KG1 (cell line): ENCODE measurements around the gene RWDD3.
A peak's percentile ranks its signal among the peaks of the same experiment; 100 is the strongest.

ENCODE experiments used
- DNase-seq: peaks from one replicate; lab custom pipeline; 2025; lab: John Stamatoyannopoulos, UW

The RWDD3 gene, protein sequence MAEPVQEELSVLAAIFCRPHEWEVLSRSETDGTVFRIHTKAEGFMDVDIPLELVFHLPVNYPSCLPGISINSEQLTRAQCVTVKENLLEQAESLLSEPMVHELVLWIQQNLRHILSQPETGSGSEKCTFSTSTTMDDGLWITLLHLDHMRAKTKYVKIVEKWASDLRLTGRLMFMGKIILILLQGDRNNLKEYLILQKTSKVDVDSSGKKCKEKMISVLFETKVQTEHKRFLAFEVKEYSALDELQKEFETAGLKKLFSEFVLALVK

GRCh38 chr1:95233737-95234500, at the start of gene RWDD3:
Gene RWDD3, plus strand, starts transcription at chr1:95234210. Its CDS starts 21 bp downstream, at chr1:95234231.
- peak; percentile 57 for DNase-seq

- no peak for DNase-seq
These were observed 47.9 kb upstream of the RWDD3 start for GRCh38 chr1:95186149-95186548.

GRCh38 chr1:95193591-95193990, 40.4 kb upstream of the RWDD3 start:
- no peak for DNase-seq

- DNase-seq: no peak
These were observed 39.0 kb upstream of the RWDD3 start for GRCh38 chr1:95195046-95195445.

DNA sequence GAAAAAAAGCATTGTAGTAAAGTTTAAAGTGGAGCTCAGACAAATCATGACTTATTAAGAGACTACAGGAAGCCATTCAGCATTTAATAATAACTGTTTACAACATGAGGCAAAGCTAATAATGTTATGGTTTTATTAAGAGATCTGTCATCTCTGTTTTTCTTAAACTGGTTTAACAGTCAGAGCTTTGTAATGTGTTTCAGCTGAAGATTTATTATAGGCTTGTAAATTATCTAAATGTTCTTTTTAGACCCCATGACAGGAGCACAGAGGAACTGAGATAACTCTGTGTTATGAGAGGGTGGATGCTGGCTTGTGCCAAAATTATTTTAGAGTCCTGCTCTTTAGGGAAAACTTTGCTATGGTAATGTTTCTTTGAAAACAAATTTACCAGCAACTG, 38.0 kb upstream of the RWDD3 start:
- DNase-seq: no peak

- DNase-seq: no peak
These were observed 36.3 kb upstream of the RWDD3 start for GRCh38 chr1:95197616-95198252.

GRCh38 chr1:95201905-95202304, 32.1 kb upstream of the RWDD3 start:
- no peak for DNase-seq

- no peak for DNase-seq
These were observed 30.0 kb upstream of the RWDD3 start for GRCh38 chr1:95203908-95204437.

GRCh38 chr1:95206514-95206913, 27.5 kb upstream of the RWDD3 start:
- DNase-seq: no peak

DNA sequence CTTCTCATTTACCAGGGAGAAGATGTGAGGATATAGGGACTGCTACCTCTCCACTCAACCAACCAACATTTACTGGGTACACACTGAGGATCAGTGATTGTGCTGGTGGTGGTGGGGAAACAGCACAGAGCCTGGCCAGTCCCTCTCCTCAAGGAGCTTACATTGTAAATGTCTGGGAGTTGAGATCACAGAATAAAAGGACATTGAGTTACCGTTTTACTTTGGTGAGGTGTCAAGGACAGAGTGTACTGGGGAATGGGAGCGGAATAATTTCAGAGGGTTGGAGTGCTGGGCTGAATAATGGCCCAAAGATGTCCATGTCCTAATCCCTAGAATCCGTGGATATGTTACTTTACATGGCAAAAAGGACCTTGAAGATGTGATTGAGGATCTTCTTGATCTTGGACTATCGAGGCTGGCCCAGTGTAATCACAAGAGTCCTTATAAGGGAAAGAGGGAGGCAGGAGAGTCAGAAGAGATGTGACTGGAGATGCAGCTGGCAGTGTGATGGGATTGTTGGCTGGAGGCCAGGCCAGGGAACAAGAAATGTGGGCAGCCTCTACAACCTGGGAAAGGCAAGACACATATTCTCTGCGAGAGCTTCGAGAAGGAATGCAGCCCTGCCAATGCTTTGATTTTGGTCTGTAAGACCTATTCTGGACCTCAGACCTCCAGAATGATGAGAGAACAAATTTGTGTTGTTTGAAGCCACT, 26.6 kb upstream of the RWDD3 start:
- DNase-seq: no peak

- no peak for DNase-seq
These were observed 25.1 kb upstream of the RWDD3 start for GRCh38 chr1:95208876-95209275.

GRCh38 chr1:95209291-95209690, 24.7 kb upstream of the RWDD3 start:
- DNase-seq: no peak

- DNase-seq: no peak
These were observed 17.6 kb upstream of the RWDD3 start for GRCh38 chr1:95216292-95216990.

DNA sequence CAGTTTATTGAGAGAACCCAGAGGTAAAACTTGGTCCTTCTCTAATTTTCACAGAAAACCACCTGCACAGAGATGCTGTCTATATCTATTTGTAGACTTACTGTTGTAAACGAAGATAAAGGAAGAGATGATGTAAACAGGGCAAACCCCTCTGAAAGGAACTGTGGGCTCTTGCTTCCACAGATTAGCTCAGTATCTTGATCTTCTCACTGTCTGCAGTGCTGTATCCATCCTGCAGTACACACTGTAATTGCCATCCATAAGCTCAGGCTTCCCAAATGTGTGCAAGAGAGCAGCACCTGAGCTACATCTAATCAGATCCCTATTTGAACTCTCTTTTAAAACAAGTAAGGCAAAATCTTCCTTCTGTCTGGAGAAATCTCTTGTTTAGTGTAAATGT, 16.6 kb upstream of the RWDD3 start:
- no peak for DNase-seq

GRCh38 chr1:95219407-95219806, 14.6 kb upstream of the RWDD3 start:
- no peak for DNase-seq

- no peak for DNase-seq
These were observed 12.7 kb upstream of the RWDD3 start for GRCh38 chr1:95221306-95221705.

DNA sequence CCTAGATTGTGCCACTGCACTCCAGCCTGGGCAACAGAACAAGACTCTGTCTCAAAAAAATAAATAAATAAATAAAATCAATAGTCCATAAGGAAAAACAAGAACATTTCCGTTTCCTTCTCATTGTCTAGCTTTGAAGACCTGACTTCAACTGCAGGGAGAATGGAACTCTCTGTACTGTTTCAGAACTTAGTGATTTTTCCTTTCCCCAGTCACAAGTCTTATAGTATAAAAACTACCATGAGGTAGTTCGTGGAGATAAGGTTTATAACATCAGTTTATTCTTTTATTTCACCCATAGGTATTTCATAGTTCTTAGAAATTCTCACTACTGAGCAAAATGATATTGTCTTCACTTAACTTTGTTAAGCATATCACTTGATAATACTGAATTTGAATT, 11.4 kb upstream of the RWDD3 start:
- no peak for DNase-seq

- DNase-seq: no peak
These were observed 10.9 kb upstream of the RWDD3 start for GRCh38 chr1:95223110-95223509.

DNA sequence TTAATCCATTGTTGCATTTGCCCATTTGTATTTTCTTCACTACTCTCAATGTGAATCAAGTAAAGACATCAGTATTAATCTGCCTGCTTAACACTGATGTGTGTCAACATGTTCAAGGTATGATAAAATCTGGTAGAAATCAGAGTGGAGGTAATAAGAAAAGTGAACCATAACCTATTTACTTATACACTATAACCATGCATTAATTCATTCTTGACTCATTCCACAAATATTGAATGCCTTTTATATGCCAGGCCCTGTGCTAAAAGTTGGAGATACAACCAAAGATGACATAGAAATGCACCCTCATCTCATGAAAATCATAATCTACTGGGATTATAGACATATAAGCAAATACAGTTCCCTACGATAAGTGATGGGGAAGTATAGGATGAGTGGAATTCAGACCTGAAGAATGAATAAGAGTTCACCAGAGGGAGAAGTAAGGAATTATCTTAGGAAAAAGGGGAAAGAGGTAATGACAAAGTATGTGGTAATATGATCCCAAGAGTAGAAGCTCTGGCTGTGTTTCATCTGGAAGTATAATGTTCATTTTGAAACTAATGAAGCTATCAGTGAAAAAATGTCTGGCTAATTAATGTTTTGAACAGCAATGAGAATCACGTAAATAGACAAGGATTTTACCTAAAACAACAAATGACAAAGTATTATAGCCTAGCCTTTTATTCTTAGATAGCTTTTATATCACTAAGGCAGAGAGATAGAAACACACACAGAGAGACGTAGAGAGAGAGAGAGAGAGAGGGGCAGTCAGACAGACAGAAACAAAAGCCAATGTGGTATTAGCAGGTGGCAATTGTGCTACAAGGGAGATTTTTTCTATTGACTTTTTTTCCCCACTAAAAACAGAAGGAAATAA, 7.0 kb upstream of the RWDD3 start:
- DNase-seq: no peak

DNA sequence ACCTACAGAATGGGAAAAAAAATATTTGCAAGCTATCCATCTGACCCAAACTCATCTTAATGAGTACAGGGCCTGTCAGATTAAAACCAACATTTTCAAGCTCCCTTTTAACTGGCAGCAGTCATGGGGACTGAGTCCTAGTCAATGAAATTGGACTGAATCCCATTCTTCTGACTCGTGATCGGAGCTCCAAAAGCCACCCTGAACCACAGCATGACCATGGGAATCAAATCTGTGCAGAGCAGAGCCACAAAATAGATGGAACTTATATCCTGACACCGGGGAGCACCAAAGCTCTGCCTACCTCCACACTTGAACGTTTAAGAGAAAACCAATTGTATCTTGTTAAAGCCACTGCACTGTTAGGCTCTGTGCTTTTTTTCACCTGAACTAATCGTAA, 5.0 kb upstream of the RWDD3 start:
- DNase-seq: no peak

DNA sequence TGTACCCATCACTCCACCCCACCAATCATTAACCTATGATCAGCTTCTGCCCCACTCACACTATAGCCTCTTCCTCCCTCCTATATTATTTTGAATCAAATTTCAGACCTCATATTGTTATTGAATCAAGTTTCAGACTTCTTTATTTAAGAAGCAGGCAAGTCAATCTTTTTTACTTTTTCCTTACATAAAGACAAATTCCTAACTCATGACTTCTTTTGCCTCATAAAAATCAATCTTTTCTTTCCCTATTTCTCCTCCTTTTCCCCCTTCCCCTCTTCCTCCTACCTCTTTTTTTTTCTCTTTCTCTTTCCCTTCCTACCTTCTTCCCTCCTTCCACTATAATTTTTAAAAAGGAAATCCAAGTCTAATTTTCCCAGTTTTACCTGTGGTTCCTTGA, 4.3 kb upstream of the RWDD3 start:
- DNase-seq: no peak
